Measurements from ENCODE around the gene SDCCAG8.

The SDCCAG8 gene

DNA sequence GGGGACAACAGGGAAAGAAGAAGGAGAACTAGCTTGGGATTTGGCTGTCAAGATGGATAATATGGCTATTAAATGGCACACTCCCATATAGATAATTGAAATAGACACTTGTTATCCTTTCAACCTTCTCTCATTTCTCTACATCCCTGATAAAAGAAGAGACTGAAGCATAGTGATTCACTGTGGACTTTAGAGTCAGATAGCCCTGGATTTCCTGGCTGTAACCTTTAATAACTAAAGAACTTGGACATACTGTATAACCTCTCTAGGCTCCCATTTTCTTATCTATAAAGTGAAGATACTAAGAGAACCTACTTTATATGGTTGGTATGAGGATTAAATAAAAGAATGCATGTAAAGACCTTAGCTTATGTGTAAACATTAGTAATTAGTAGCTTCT is 152.6 kb downstream of the SDCCAG8 start:
- Mint-ChIP-seq H3K4me1 (no peaks in the 10 kb centered on the region), H3K4me3 (no peak overlapping the region), H3K9me3 (no peaks in the 10 kb centered on the region), H3K36me3 (ENCODE audit: low read depth) (no peaks in the 10 kb centered on the region), H3K27me3 (ENCODE audit: low read depth) (no peaks in the 10 kb centered on the region), H3K27ac (no peak overlapping the region)
- TF ChIP-seq, protein P1, sequence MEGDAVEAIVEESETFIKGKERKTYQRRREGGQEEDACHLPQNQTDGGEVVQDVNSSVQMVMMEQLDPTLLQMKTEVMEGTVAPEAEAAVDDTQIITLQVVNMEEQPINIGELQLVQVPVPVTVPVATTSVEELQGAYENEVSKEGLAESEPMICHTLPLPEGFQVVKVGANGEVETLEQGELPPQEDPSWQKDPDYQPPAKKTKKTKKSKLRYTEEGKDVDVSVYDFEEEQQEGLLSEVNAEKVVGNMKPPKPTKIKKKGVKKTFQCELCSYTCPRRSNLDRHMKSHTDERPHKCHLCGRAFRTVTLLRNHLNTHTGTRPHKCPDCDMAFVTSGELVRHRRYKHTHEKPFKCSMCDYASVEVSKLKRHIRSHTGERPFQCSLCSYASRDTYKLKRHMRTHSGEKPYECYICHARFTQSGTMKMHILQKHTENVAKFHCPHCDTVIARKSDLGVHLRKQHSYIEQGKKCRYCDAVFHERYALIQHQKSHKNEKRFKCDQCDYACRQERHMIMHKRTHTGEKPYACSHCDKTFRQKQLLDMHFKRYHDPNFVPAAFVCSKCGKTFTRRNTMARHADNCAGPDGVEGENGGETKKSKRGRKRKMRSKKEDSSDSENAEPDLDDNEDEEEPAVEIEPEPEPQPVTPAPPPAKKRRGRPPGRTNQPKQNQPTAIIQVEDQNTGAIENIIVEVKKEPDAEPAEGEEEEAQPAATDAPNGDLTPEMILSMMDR (IDR thresholded peaks at IDR 0.05; ENCODE audit: unreplicated experiment in 3 of 3) = no peak

GRCh38 chr1:243409284-243409683 is 153.4 kb downstream of the SDCCAG8 start:
- H3K36me3 Mint-ChIP-seq (ENCODE audit: low read depth) = no peaks in the 10 kb centered on the region
- TF ChIP-seq, protein P1 (IDR thresholded peaks at IDR 0.05; ENCODE audit: unreplicated experiment in 3 of 3) = no peak
- H3K4me1 Mint-ChIP-seq = no peaks in the 10 kb centered on the region
- H3K27me3 Mint-ChIP-seq (ENCODE audit: low read depth) = no peaks in the 10 kb centered on the region
- H3K4me3 Mint-ChIP-seq = no peak overlapping the region
- H3K9me3 Mint-ChIP-seq = no peaks in the 10 kb centered on the region
- no peak overlapping the region for H3K27ac Mint-ChIP-seq

DNA sequence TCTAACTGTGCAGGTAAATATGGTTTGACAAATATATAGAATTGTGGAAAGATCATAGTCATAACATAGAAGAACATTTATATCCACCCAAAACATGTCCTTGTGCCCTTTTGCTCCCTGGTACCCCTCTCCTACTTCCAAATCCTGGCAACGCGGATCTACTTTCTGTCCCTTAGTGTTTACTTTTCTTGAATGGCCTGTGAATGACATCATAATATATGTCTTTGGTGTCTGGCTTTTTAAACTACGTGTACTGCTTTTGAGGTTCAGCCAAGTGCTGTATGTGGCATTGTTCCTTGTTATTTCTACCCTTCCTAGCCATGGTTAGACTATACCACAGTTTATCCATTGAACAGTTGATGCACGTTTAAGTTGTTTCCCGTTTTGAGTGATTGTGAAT is 155.6 kb downstream of the SDCCAG8 start:
- no peaks in the 10 kb centered on the region for H3K9me3 Mint-ChIP-seq
- H3K4me1 Mint-ChIP-seq = no peaks in the 10 kb centered on the region
- no peaks in the 10 kb centered on the region for H3K27me3 Mint-ChIP-seq (ENCODE audit: low read depth)
- H3K4me3 Mint-ChIP-seq = no peak overlapping the region
- no peak overlapping the region for H3K27ac Mint-ChIP-seq
- H3K36me3 Mint-ChIP-seq (ENCODE audit: low read depth) = no peaks in the 10 kb centered on the region
- TF ChIP-seq, protein P1 (IDR thresholded peaks at IDR 0.05; ENCODE audit: unreplicated experiment in 3 of 3) = no peak

GRCh38 chr1:243413431-243414151 is 157.8 kb downstream of the SDCCAG8 start:
- Mint-ChIP-seq H3K27me3 (ENCODE audit: low read depth) (no peaks in the 10 kb centered on the region), H3K4me3 (no peak overlapping the region), H3K9me3 (no peaks in the 10 kb centered on the region), H3K27ac (no peak overlapping the region), H3K4me1 (no peaks in the 10 kb centered on the region), H3K36me3 (ENCODE audit: low read depth) (peaks cover 12% of the 10 kb centered on the region)
- TF ChIP-seq, protein P1 (IDR thresholded peaks at IDR 0.05; ENCODE audit: unreplicated experiment in 3 of 3) = no peak

DNA sequence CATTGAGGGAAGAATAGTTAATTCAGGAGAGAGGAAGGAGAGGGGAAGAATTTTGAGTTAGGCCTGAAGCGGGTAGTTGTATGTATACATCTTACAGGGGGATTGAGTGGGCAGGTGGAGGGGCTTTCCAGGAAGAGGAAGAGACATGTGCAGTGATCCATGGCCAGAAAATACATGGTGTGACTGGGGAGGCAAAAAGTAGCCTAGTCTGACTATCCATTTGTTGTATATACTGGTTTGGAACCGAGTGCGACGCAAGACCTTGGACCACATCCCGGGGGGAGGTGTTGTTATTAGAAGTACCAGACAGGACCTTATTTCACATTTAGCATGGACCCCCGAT is 158.3 kb downstream of the SDCCAG8 start:
- no peaks in the 10 kb centered on the region for H3K4me1 Mint-ChIP-seq
- H3K27ac Mint-ChIP-seq = no peak overlapping the region
- no peak overlapping the region for H3K4me3 Mint-ChIP-seq
- H3K36me3 Mint-ChIP-seq (ENCODE audit: low read depth) = peaks cover 14% of the 10 kb centered on the region
- no peaks in the 10 kb centered on the region for H3K27me3 Mint-ChIP-seq (ENCODE audit: low read depth)
- TF ChIP-seq, protein P1 (IDR thresholded peaks at IDR 0.05; ENCODE audit: unreplicated experiment in 3 of 3) = no peak
- no peaks in the 10 kb centered on the region for H3K9me3 Mint-ChIP-seq

All from nephron (organoid).